HFFc6 (cell line): ENCODE data around the gene GHSR. TPM values are rescaled to one million over a fixed set of nuclear protein-coding genes. Genes with fewer than 3 reads are reported as not detected.

Experiments
- DNase-seq: peaks from one replicate; pipeline ENCODE4 v3.0.0-alpha.2; 2018
- H3K27ac Mint-ChIP-seq: 2 replicates; pipeline ENCODE4 v1.8.0; 2020; ENCODE audit warnings: mild to moderate bottlenecking, mixed read lengths
- H3K27me3 Mint-ChIP-seq: 2 replicates; pipeline ENCODE4 v1.8.0; 2021; ENCODE audit warnings: mild to moderate bottlenecking, moderate library complexity, mixed read lengths; ENCODE audit not compliant: insufficient read depth
- H3K36me3 Mint-ChIP-seq: 2 replicates; pipeline ENCODE4 v1.8.0; 2021; ENCODE audit warnings: low read depth, mixed read lengths
- H3K4me1 Mint-ChIP-seq: 2 replicates; pipeline ENCODE4 v1.8.0; 2020; ENCODE audit warnings: low read depth, mixed read lengths
- H3K4me3 Mint-ChIP-seq: 2 replicates; pipeline ENCODE4 v1.8.0; 2020; ENCODE audit warnings: mild to moderate bottlenecking, moderate library complexity, mixed read lengths
- H3K9me3 Mint-ChIP-seq: 2 replicates; pipeline ENCODE4 v1.8.0; 2020; ENCODE audit warnings: mild to moderate bottlenecking, mixed read lengths
- CTCF ChIP-seq: fragments of 200-600 bp; sonication (generic); IDR thresholded peaks from 2 replicates; pipeline ENCODE4 v1.5.0; 2021; ENCODE audit warnings: antibody characterized with exemption, mild to moderate bottlenecking
- total RNA-seq, 6 experiments: library from RNA; stranded (reverse); fragmentation: NEBNext Ultra II Directional; extraction: Animal tissue kit (Norgen Biotek cat#: 25700); gene quantifications; 2 replicates in 1 of 6; 3 replicates in 5 of 6; pipeline ENCODE4 v1.2.3, GENCODE V29; 2021

GHSR gene
- total RNA-seq, 6 experiments from 2014 or later, result not detected

GRCh38 chr3:172448661-172449465 is 607 bp upstream of the GHSR start:
- no peak for TF ChIP-seq CTCF

GRCh38 chr3:172446198-172446597 is 2.1 kb downstream of the GHSR start:
- Mint-ChIP-seq H3K27me3 (peaks cover 38% of the 10 kb centered on the region), H3K36me3 (peaks cover 19% of the 10 kb centered on the region), H3K4me3 (no peak overlapping the region), H3K27ac (no peak overlapping the region), H3K4me1 (no peaks in the 10 kb centered on the region; the same call in 1 of the 2 replicates), H3K9me3 (peaks cover 17% of the 10 kb centered on the region)
- no peak for DNase-seq
- TF ChIP-seq CTCF, result no peak

More at GRCh38 chr3:172448661-172449465, 607 bp upstream of the GHSR start:
- Mint-ChIP-seq H3K27ac (no peak overlapping the region), H3K4me1 (peaks cover under 1% of the 10 kb centered on the region; the same call in 1 of the 2 replicates), H3K9me3 (peaks cover 17% of the 10 kb centered on the region), H3K36me3 (peaks cover 19% of the 10 kb centered on the region), H3K27me3 (peaks cover 41% of the 10 kb centered on the region), H3K4me3 (no peak overlapping the region)
- DNase-seq, result no peak

GRCh38 chr3:172444821-172445220 is 3.4 kb downstream of the GHSR start:
- peaks cover 17% of the 10 kb centered on the region for H3K9me3 Mint-ChIP-seq
- peaks cover 36% of the 10 kb centered on the region for H3K27me3 Mint-ChIP-seq
- H3K27ac Mint-ChIP-seq, result no peak overlapping the region
- H3K4me1 Mint-ChIP-seq, result no peaks in the 10 kb centered on the region; the same call in 1 of the 2 replicates
- no peak for DNase-seq
- peaks cover 19% of the 10 kb centered on the region for H3K36me3 Mint-ChIP-seq
- TF ChIP-seq CTCF, result no peak
- H3K4me3 Mint-ChIP-seq, result no peak overlapping the region

- no peak for TF ChIP-seq CTCF
- Mint-ChIP-seq H3K27ac (no peak overlapping the region), H3K9me3 (peaks cover 7% of the 10 kb centered on the region), H3K36me3 (peaks cover 6% of the 10 kb centered on the region; the same call in 1 of the 2 replicates), H3K27me3 (peaks cover 25% of the 10 kb centered on the region), H3K4me1 (no peaks in the 10 kb centered on the region), H3K4me3 (no peak overlapping the region)
- no peak for DNase-seq
These were observed 5.7 kb downstream of the GHSR start for GRCh38 chr3:172442606-172443005.

GRCh38 chr3:172441581-172441980 is 6.7 kb downstream of the GHSR start:
- Mint-ChIP-seq H3K27me3 (peaks cover 16% of the 10 kb centered on the region), H3K36me3 (no peaks in the 10 kb centered on the region), H3K4me1 (no peaks in the 10 kb centered on the region), H3K27ac (no peak overlapping the region), H3K4me3 (no peak overlapping the region), H3K9me3 (no peaks in the 10 kb centered on the region)
- DNase-seq, result no peak
- TF ChIP-seq CTCF, result no peak
